GM12865 (cell line): Measurements from ENCODE around the gene LRIG1.

Experiments
- DNase-seq: peaks from one replicate; pipeline ENCODE4 v3.0.0; 2010; ENCODE audit warnings: low read depth
- H3K4me3 ChIP-seq: 2 replicates; pipeline ENCODE4 v1.5.1; 2011; ENCODE audit warnings: mild to moderate bottlenecking, low read depth, low read length, control low read depth
- CTCF ChIP-seq: IDR thresholded peaks from 2 replicates; pipeline ENCODE4 v1.5.1; 2011; ENCODE audit warnings: low read length, control low read depth, low read depth, inconsistent platforms; ENCODE audit not compliant: insufficient read depth; ENCODE audit errors: missing control alignments

LRIG1 gene

GRCh38 chr3:66520724-66521123 lies 19.9 kb upstream of the LRIG1 start:
- no peak overlapping the region for H3K4me3 ChIP-seq
- DNase-seq, result no peak
- TF ChIP-seq CTCF, result no peak

GRCh38 chr3:66518644-66519043 lies 17.8 kb upstream of the LRIG1 start:
- TF ChIP-seq CTCF, result no peak
- H3K4me3 ChIP-seq, result no peak overlapping the region
- no peak for DNase-seq

GRCh38 chr3:66518126-66518525 lies 17.3 kb upstream of the LRIG1 start:
- no peak for TF ChIP-seq CTCF
- H3K4me3 ChIP-seq, result no peak overlapping the region
- DNase-seq, result no peak

GRCh38 chr3:66517241-66517640 lies 16.4 kb upstream of the LRIG1 start:
- no peak overlapping the region for H3K4me3 ChIP-seq
- no peak for DNase-seq
- no peak for TF ChIP-seq CTCF

GRCh38 chr3:66508461-66508860 lies 7.6 kb upstream of the LRIG1 start:
- TF ChIP-seq CTCF, result no peak
- no peak overlapping the region for H3K4me3 ChIP-seq
- no peak for DNase-seq

GRCh38 chr3:66507423-66508260 lies 6.8 kb upstream of the LRIG1 start:
- no peak for TF ChIP-seq CTCF
- H3K4me3 ChIP-seq, result no peak overlapping the region

GRCh38 chr3:66506154-66506553 lies 5.3 kb upstream of the LRIG1 start:
- H3K4me3 ChIP-seq, result no peak overlapping the region
- no peak for TF ChIP-seq CTCF
- DNase-seq, result no peak

More at GRCh38 chr3:66507423-66508260, 6.8 kb upstream of the LRIG1 start:
- DNase-seq, result no peak
